H1 (cell line): Measurements from ENCODE around the gene SRXN1.

ENCODE experiments used
- CEBPB ChIP-seq: IDR thresholded peaks from 2 replicates; pipeline ENCODE4 v1.6.1; 2012; ENCODE audit warnings: low read depth, low read length
- RBBP5 ChIP-seq: IDR thresholded peaks from 2 replicates; pipeline ENCODE4 v1.7.1; 2012; ENCODE audit warnings: low read depth, mild to moderate bottlenecking, inconsistent platforms, low read length, moderate library complexity, borderline replicate concordance

- TF ChIP-seq CEBPB, result no peak
- TF ChIP-seq RBBP5, result no peak
Measured at GRCh38 chr20:664151-664550, 11.2 kb upstream of the SRXN1 start.
